ENCODE data around the gene SNX25. TPM values are rescaled to one million over a fixed set of nuclear protein-coding genes. Genes with fewer than 3 reads are reported as not detected.

SNX25 gene
- total and polyA plus RNA-seq, 2 experiments from 2014 or later, result 6.9 to 25.0 TPM

- peak overlapping the region; percentile 84 for H3K4me3 ChIP-seq
- Mint-ChIP-seq H3K27me3 (ENCODE audit: insufficient read depth, low read depth, poor library complexity) (peaks cover 35% of the 10 kb centered on the region), H3K9me3 (no peaks in the 10 kb centered on the region; the same call in 2 of the 3 replicates), H3K4me1 (peaks cover 40% of the 10 kb centered on the region), H3K36me3 (ENCODE audit: low read depth) (no peaks in the 10 kb centered on the region; the same call in 2 of the 3 replicates), H3K27ac (no peak overlapping the region), H3K4me3 (peak overlapping the region; percentile 93)
- no peaks in the 10 kb centered on the region for H3K36me3 ChIP-seq (ENCODE audit: insufficient read depth)
- H4K20me1 ChIP-seq (replicated peaks; ENCODE audit: insufficient read depth), result peaks cover 2% of the 10 kb centered on the region; the same call in 1 of the 2 replicates
- H3K4me2 ChIP-seq, result peak overlapping the region; percentile 91
- H3K79me2 ChIP-seq (replicated peaks; ENCODE audit: insufficient read depth), result peaks cover 47% of the 10 kb centered on the region
- H3K27me3 ChIP-seq (ENCODE audit: insufficient read depth), result peaks cover 41% of the 10 kb centered on the region
- H3F3A ChIP-seq (replicated peaks; ENCODE audit: low read depth), result no peaks in the 10 kb centered on the region; the same call in 1 of the 2 replicates
- peak overlapping the region; percentile 80 for H2AFZ ChIP-seq
- no peaks in the 10 kb centered on the region for H3K9me2 ChIP-seq (ENCODE audit: insufficient read depth)
- TF ChIP-seq CREB1 (CRISPR knock-in tag; IDR thresholded peaks at IDR 0.05; ENCODE audit: low read depth), result no peak
- no peak for TF ChIP-seq ZNF114 (CRISPR knock-in tag; IDR thresholded peaks at IDR 0.05)
- TF ChIP-seq ZNF331 (CRISPR knock-in tag; IDR thresholded peaks at IDR 0.05; ENCODE audit: low read depth), result no peak
- peak; percentile 24 for TF ChIP-seq JUNB (IDR thresholded peaks at IDR 0.05; ENCODE audit: unreplicated experiment)
- peaks cover 40% of the 10 kb centered on the region for H3K4me1 ChIP-seq (ENCODE audit: insufficient read depth)
- H3K27ac ChIP-seq (ENCODE audit: low read depth), result no peak overlapping the region
- peak; percentile 62 for DNase-seq (ENCODE audit: low spot score)
- peak; percentile 20 for ATAC-seq
Measured at GRCh38 chr4:185210102-185210981, 944 bp downstream of the SNX25 start.

- H3K4me1 ChIP-seq (ENCODE audit: insufficient read depth), result peaks cover 46% of the 10 kb centered on the region
- H3K79me2 ChIP-seq (replicated peaks; ENCODE audit: insufficient read depth), result peaks cover 54% of the 10 kb centered on the region
- H3K27me3 Mint-ChIP-seq (ENCODE audit: insufficient read depth, low read depth, poor library complexity), result peaks cover 31% of the 10 kb centered on the region
- H4K20me1 ChIP-seq (replicated peaks; ENCODE audit: insufficient read depth), result peaks cover 2% of the 10 kb centered on the region; the same call in 1 of the 2 replicates
- H3F3A ChIP-seq (replicated peaks; ENCODE audit: low read depth), result no peaks in the 10 kb centered on the region; the same call in 1 of the 2 replicates
- H3K4me3 Mint-ChIP-seq, result peak overlapping the region; percentile 93
- H3K27ac Mint-ChIP-seq, result no peak overlapping the region
- H3K4me2 ChIP-seq, result peak overlapping the region; percentile 91
- H3K4me1 Mint-ChIP-seq, result peaks cover 43% of the 10 kb centered on the region
- no peak overlapping the region for H3K27ac ChIP-seq (ENCODE audit: low read depth)
- ATAC-seq (no peak), DNase-seq (ENCODE audit: low spot score) (no peak)
- no peaks in the 10 kb centered on the region for H3K9me2 ChIP-seq (ENCODE audit: insufficient read depth)
- H3K36me3 Mint-ChIP-seq (ENCODE audit: low read depth), result no peaks in the 10 kb centered on the region; the same call in 2 of the 3 replicates
- peaks cover 41% of the 10 kb centered on the region for H3K27me3 ChIP-seq (ENCODE audit: insufficient read depth)
- peak overlapping the region; percentile 84 for H3K4me3 ChIP-seq
- H3K36me3 ChIP-seq (ENCODE audit: insufficient read depth), result no peaks in the 10 kb centered on the region
- H3K9me3 Mint-ChIP-seq, result no peaks in the 10 kb centered on the region; the same call in 2 of the 3 replicates
- peak overlapping the region; percentile 80; the same call in 1 of the 2 replicates for H2AFZ ChIP-seq
- TF ChIP-seq STAT1 (IDR thresholded peaks at IDR 0.05; ENCODE audit: unreplicated experiment), result no peak
- no peak for TF ChIP-seq EZH2phosphoT487 (IDR thresholded peaks at IDR 0.05; ENCODE audit: unreplicated experiment)
- TF ChIP-seq CREB1 (CRISPR knock-in tag; IDR thresholded peaks at IDR 0.05; ENCODE audit: low read depth), result no peak
- TF ChIP-seq POLR2AphosphoS5 (IDR thresholded peaks at IDR 0.05; ENCODE audit: low read depth), result no peak
- TF ChIP-seq ZNF462 (CRISPR knock-in tag; IDR thresholded peaks at IDR 0.05), result no peak
- TF ChIP-seq CTCF (conservative IDR thresholded peaks at IDR 0.05; ENCODE audit: low read depth in 2 of 2), result no peak
- TF ChIP-seq EZH2 (IDR thresholded peaks at IDR 0.05; ENCODE audit: low read depth, unreplicated experiment), result no peak
- no peak for TF ChIP-seq ZNF331 (CRISPR knock-in tag; IDR thresholded peaks at IDR 0.05; ENCODE audit: low read depth)
Measured at GRCh38 chr4:185211035-185211434, 1.6 kb downstream of the SNX25 start.

All from GM23338 (cell line).